HEK293 (cell line): ENCODE data around the gene ARHGAP5.
A peak's percentile ranks its signal among the peaks of the same experiment; 100 is the strongest.

ENCODE experiments used
- CTCF ChIA-PET: fragments of 350-600 bp; formaldehyde crosslinking; extraction: SDS; loops from one replicate; lab custom pipeline; 2021; ENCODE audit warnings: antibody characterized with exemption; lab: Yijun Ruan, JAX
- POLR2A ChIA-PET: fragments of 300-600 bp; formaldehyde crosslinking; extraction: SDS; loops from one replicate; lab custom pipeline; 2020; ENCODE audit warnings: antibody characterized with exemption, inconsistent platforms; lab: Yijun Ruan, JAX
- H3K27ac ChIP-seq: fragments of 200-500 bp; sonication (Bioruptor generic); 2 replicates; pipeline ENCODE4 v1.5.1; 2014; ENCODE audit warnings: low read depth, low read length, control low read depth, inconsistent platforms; ENCODE audit errors: extremely low read depth
- H3K36me3 ChIP-seq, 2 experiments: fragments of 200-500 bp in 1 of 2; sonication (Bioruptor generic) in 1 of 2; 1 replicate in 1 of 2; 2 replicates in 1 of 2; pipeline ENCODE4 v1.5.1; 2014 to 2017; ENCODE audit warnings: inconsistent platforms in 2 of 2, low read length in 2 of 2; ENCODE audit not compliant: control insufficient read depth in 2 of 2, insufficient read depth in 1 of 2
- H3K4me1 ChIP-seq: fragments of 200-500 bp; sonication (Bioruptor generic); 2 replicates; pipeline ENCODE4 v1.5.1; 2014; ENCODE audit warnings: mild to moderate bottlenecking, low read length, inconsistent platforms; ENCODE audit not compliant: control insufficient read depth, insufficient read depth
- H3K4me3 ChIP-seq: 2 replicates; pipeline ENCODE4 v1.5.1; 2011; ENCODE audit warnings: low read depth, mild to moderate bottlenecking, control low read depth, low read length, moderate library complexity
- H3K9me3 ChIP-seq: fragments of 200-500 bp; sonication (Bioruptor generic); 2 replicates; pipeline ENCODE4 v1.5.1; 2014; ENCODE audit warnings: low read depth, low read length, inconsistent platforms; ENCODE audit not compliant: control insufficient read depth, insufficient read depth
- MZF1 ChIP-seq: fragments of 450-650 bp; formaldehyde crosslinking; IDR thresholded peaks from 2 replicates; pipeline ENCODE4 v1.5.1; 2017; ENCODE audit warnings: missing biosample characterization, missing genetic modification characterization, borderline replicate concordance
- SETDB1 ChIP-seq: IDR thresholded peaks from one replicate; pipeline ENCODE4 v1.6.1; 2017; ENCODE audit warnings: mild to moderate bottlenecking, low read length, moderate library complexity, mixed read lengths; ENCODE audit not compliant: insufficient read length
- SP3 ChIP-seq: fragments of 450-650 bp; formaldehyde crosslinking; IDR thresholded peaks from 2 replicates; pipeline ENCODE4 v1.5.1; 2016; ENCODE audit warnings: missing biosample characterization, missing genetic modification characterization
- ZBTB21 ChIP-seq: fragments of 450-650 bp; formaldehyde crosslinking; IDR thresholded peaks from 2 replicates; pipeline ENCODE4 v1.5.1; 2017; ENCODE audit warnings: missing biosample characterization, missing genetic modification characterization
- ZFP37 ChIP-seq: fragments of 450-650 bp; formaldehyde crosslinking; IDR thresholded peaks from 2 replicates; pipeline ENCODE4 v1.5.1; 2016; ENCODE audit warnings: missing biosample characterization, missing genetic modification characterization
- ZNF133 ChIP-seq: fragments of 450-650 bp; formaldehyde crosslinking; IDR thresholded peaks from 2 replicates; pipeline ENCODE4 v1.5.1; 2016; ENCODE audit warnings: missing biosample characterization, missing genetic modification characterization
- ZNF140 ChIP-seq: fragments of 450-650 bp; formaldehyde crosslinking; IDR thresholded peaks from 2 replicates; pipeline ENCODE4 v1.5.1; 2016; ENCODE audit warnings: missing biosample characterization, missing genetic modification characterization
- ZNF155 ChIP-seq: fragments of 450-650 bp; formaldehyde crosslinking; IDR thresholded peaks from 2 replicates; pipeline ENCODE4 v1.5.1; 2016; ENCODE audit warnings: missing biosample characterization, missing genetic modification characterization
- ZNF2 ChIP-seq: fragments of 450-650 bp; formaldehyde crosslinking; IDR thresholded peaks from 2 replicates; pipeline ENCODE4 v1.5.1; 2016; ENCODE audit warnings: missing biosample characterization, missing genetic modification characterization
- ZNF202 ChIP-seq: fragments of 450-650 bp; formaldehyde crosslinking; IDR thresholded peaks from 2 replicates; pipeline ENCODE4 v1.5.1; 2016; ENCODE audit warnings: missing biosample characterization, missing genetic modification characterization, borderline replicate concordance
- ZNF221 ChIP-seq: fragments of 450-650 bp; formaldehyde crosslinking; IDR thresholded peaks from 2 replicates; pipeline ENCODE4 v1.5.1; 2017; ENCODE audit warnings: missing biosample characterization, missing genetic modification characterization, borderline replicate concordance
- ZNF23 ChIP-seq: fragments of 450-650 bp; formaldehyde crosslinking; IDR thresholded peaks from 2 replicates; pipeline ENCODE4 v1.5.1; 2016; ENCODE audit warnings: missing biosample characterization, missing genetic modification characterization, borderline replicate concordance
- ZNF530 ChIP-seq: fragments of 450-650 bp; formaldehyde crosslinking; IDR thresholded peaks from 2 replicates; pipeline ENCODE4 v1.5.1; 2016; ENCODE audit warnings: low read depth, missing biosample characterization, missing genetic modification characterization
- ZNF600 ChIP-seq: fragments of 450-650 bp; formaldehyde crosslinking; IDR thresholded peaks from 2 replicates; pipeline ENCODE4 v1.5.1; 2016; ENCODE audit warnings: missing biosample characterization, missing genetic modification characterization
- ZNF623 ChIP-seq: fragments of 450-650 bp; formaldehyde crosslinking; IDR thresholded peaks from 2 replicates; pipeline ENCODE4 v1.5.1; 2016; ENCODE audit warnings: missing biosample characterization, missing genetic modification characterization
- ZNF677 ChIP-seq: fragments of 450-650 bp; IDR thresholded peaks from 2 replicates; pipeline ENCODE4 v1.5.0; 2018; ENCODE audit warnings: missing biosample characterization, mild to moderate bottlenecking, missing genetic modification characterization, moderate library complexity
- ZNF777 ChIP-seq: fragments of 450-650 bp; formaldehyde crosslinking; IDR thresholded peaks from 2 replicates; pipeline ENCODE4 v1.5.1; 2017; ENCODE audit warnings: missing biosample characterization, missing genetic modification characterization, borderline replicate concordance
- TF ChIP-seq, protein P1 (sequence below): fragments of 450-650 bp; formaldehyde crosslinking; IDR thresholded peaks from 2 replicates; pipeline ENCODE4 v1.5.1; 2016; ENCODE audit warnings: missing biosample characterization, missing genetic modification characterization
- TF ChIP-seq, protein P2 (sequence below): fragments of 450-650 bp; formaldehyde crosslinking; IDR thresholded peaks from 2 replicates; pipeline ENCODE4 v1.5.1; 2017; ENCODE audit warnings: missing biosample characterization, missing genetic modification characterization
- TF ChIP-seq, protein P3 (sequence below): fragments of 450-650 bp; formaldehyde crosslinking; IDR thresholded peaks from 2 replicates; pipeline ENCODE4 v1.5.1; 2016; ENCODE audit warnings: missing biosample characterization, missing genetic modification characterization, low read depth

Gene ARHGAP5

DNA sequence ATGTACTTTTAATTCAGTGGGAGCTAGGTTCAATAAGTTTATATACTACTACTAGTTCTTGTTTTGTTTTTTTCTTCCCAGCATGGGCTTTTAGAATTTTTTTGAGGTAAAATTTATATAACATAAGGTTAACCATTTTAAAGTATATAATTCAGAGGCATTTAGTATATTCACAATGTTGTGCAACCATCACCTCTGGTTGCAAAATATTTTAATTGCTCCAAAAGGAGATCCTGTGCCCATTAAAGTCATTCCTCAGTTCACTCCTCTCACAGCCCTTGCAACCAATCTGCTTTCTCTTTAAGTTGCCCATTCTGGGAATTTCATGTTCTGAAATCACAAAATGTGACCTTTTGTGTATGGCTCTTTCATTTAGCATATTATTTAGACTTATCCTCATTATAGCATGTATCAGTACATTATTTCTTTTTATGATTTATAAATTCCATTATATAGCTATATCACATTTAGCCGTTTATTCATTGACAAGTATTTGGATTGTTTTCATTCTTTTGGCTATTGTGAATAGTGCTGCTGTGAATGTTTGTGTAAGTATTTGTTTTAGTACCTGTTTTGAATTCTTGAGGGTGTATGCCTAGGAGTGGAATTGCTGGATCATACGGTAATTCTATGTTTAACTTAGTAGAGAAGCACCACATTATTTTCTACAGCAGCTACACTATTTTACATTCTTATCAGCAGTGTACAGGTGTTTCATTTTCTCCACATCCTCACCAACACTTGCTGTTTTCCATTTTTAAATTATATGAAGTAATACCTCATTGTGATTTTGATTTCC lies 59.1 kb downstream of the ARHGAP5 start:
- no peak overlapping the region for H3K27ac ChIP-seq
- H3K9me3 ChIP-seq = no peaks in the 10 kb centered on the region; the same call in 1 of the 2 replicates
- POLR2A ChIA-PET = interaction anchor here (0.8 kb wide), 1 partner anchor 60 kb away, joined by 3 read pairs; the partner anchor contains the start of gene ARHGAP5
- TF ChIP-seq ZNF2 (tag by site-specific recombination) = no peak
- peak; percentile 92 for TF ChIP-seq ZNF140 (tag by site-specific recombination)
- H3K4me3 ChIP-seq = no peak overlapping the region
- H3K4me1 ChIP-seq = peaks cover 12% of the 10 kb centered on the region
- peaks cover 4 to 5% of the 10 kb centered on the region in 2 experiments; a peak in 2 of 3 replicates for H3K36me3 ChIP-seq
- CTCF ChIA-PET = no interaction called here

DNA sequence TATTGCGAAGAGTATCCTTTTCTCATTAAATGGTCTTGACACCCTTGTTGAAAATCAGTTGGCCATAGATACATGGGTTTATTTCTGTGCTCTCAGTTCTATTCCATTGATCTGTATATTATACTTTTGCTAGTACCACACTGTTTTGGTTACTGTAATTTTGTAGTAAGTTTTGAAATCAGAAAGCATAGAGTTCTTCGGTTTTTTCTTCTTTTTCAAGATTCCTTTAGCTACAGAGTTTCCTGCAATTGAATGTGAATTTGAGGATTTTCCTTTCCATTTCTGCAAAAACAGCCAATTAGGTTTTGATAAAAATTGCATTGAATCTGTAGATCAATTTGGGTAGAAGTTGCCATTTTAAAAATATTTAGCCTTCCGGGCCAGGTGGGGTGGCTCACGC lies 60.2 kb downstream of the ARHGAP5 start:
- CTCF ChIA-PET = interaction anchor here (0.6 kb wide), 1 partner anchor 79 kb away, joined by 4 read pairs; no protein-coding TSS in a partner anchor
- Histone ChIP-seq H3K9me3 (no peaks in the 10 kb centered on the region; the same call in 1 of the 2 replicates), H3K4me3 (no peak overlapping the region), H3K36me3 (peaks cover 4 to 5% of the 10 kb centered on the region in 2 experiments; a peak in 2 of 3 replicates), H3K4me1 (peaks cover 12% of the 10 kb centered on the region), H3K27ac (no peak overlapping the region)
- POLR2A ChIA-PET = no interaction called here
- TF ChIP-seq SP3 (tag by site-specific recombination) = no peak
- TF ChIP-seq MZF1 (tag by site-specific recombination) = no peak

DNA sequence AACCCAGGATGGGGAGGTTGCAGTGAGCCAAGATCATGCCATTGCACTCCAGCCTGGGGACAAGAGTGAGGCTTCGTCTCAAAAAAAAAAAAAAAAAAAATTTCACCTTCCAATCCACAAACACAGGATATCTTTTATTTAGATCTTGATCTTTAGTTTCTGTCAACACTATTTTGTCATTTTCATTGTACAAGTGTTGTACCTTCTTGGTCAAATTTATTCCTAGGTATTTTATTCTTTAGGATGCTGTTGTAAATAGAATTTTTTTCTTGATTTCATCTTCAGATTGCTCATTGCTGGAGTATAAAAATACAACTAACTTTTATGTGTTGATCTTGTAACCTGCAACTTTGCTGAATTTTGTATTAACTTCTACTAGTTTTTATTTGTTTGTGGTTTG lies 60.8 kb downstream of the ARHGAP5 start:
- Histone ChIP-seq H3K27ac (no peak overlapping the region), H3K36me3 (peaks cover 4 to 5% of the 10 kb centered on the region in 2 experiments; a peak in 2 of 3 replicates), H3K4me1 (peaks cover 14% of the 10 kb centered on the region), H3K9me3 (no peaks in the 10 kb centered on the region; the same call in 1 of the 2 replicates), H3K4me3 (no peak overlapping the region)
- CTCF ChIA-PET = interaction anchor here (0.6 kb wide), 1 partner anchor 78 kb away, joined by 4 read pairs; no protein-coding TSS in a partner anchor
- POLR2A ChIA-PET = no interaction called here
- no peak for TF ChIP-seq ZNF155
- TF ChIP-seq SETDB1 = peak; percentile 20
- TF ChIP-seq ZNF133 (tag by site-specific recombination) = peak; percentile 99
- TF ChIP-seq, protein P1, sequence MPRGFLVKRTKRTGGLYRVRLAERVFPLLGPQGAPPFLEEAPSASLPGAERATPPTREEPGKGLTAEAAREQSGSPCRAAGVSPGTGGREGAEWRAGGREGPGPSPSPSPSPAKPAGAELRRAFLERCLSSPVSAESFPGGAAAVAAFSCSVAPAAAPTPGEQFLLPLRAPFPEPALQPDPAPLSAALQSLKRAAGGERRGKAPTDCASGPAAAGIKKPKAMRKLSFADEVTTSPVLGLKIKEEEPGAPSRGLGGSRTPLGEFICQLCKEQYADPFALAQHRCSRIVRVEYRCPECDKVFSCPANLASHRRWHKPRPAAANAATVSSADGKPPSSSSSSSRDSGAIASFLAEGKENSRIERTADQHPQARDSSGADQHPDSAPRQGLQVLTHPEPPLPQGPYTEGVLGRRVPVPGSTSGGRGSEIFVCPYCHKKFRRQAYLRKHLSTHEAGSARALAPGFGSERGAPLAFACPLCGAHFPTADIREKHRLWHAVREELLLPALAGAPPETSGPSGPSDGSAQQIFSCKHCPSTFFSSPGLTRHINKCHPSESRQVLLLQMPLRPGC (tag by site-specific recombination) = no peak

DNA sequence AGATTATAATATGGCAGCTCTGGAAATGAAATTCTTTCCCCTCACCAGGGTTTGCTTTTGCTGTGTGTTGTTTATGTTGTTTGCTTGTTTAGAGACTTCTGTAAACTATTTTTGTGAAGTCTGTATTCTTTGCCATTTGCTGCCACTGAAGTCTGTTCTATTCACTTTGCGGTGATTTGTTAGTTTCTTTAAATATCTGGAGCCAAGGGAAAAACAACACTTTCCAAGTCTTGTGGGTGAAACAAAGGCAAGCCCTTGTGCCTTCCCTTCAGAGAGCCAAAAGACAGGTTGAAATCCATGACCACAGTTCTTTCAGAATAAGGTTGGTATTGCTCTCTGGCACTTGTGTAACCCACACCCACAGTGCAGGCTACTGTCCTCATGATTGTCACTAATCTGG lies 65.2 kb downstream of the ARHGAP5 start:
- CTCF ChIA-PET = interaction anchor here (0.7 kb wide), 1 partner anchor 29 kb away, joined by 3 read pairs; no protein-coding TSS in a partner anchor
- H3K4me1 ChIP-seq = 0 out of 2 replicates have a peak, but pooled peaks cover 2% of the 10 kb centered on the region
- H3K9me3 ChIP-seq = no peaks in the 10 kb centered on the region; the same call in 1 of the 2 replicates
- H3K4me3 ChIP-seq = no peak overlapping the region
- POLR2A ChIA-PET = no interaction called here
- TF ChIP-seq ZNF600 (tag by site-specific recombination) = no peak
- no peak for TF ChIP-seq ZNF23 (tag by site-specific recombination)
- no peak for TF ChIP-seq ZNF202 (tag by site-specific recombination)
- no peak for TF ChIP-seq ZFP37 (tag by site-specific recombination)
- TF ChIP-seq ZNF777 (tag by site-specific recombination) = no peak
- no peak for TF ChIP-seq ZNF677 (tag by site-specific recombination)
- TF ChIP-seq MZF1 (tag by site-specific recombination) = no peak
- TF ChIP-seq ZNF623 (tag by site-specific recombination) = no peak
- TF ChIP-seq, protein P2, sequence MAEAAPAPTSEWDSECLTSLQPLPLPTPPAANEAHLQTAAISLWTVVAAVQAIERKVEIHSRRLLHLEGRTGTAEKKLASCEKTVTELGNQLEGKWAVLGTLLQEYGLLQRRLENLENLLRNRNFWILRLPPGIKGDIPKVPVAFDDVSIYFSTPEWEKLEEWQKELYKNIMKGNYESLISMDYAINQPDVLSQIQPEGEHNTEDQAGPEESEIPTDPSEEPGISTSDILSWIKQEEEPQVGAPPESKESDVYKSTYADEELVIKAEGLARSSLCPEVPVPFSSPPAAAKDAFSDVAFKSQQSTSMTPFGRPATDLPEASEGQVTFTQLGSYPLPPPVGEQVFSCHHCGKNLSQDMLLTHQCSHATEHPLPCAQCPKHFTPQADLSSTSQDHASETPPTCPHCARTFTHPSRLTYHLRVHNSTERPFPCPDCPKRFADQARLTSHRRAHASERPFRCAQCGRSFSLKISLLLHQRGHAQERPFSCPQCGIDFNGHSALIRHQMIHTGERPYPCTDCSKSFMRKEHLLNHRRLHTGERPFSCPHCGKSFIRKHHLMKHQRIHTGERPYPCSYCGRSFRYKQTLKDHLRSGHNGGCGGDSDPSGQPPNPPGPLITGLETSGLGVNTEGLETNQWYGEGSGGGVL (tag by site-specific recombination) = no peak
- no peak for TF ChIP-seq ZNF530 (tag by site-specific recombination)
- TF ChIP-seq ZNF221 (tag by site-specific recombination) = no peak
- TF ChIP-seq ZBTB21 = no peak
- TF ChIP-seq, protein P3, sequence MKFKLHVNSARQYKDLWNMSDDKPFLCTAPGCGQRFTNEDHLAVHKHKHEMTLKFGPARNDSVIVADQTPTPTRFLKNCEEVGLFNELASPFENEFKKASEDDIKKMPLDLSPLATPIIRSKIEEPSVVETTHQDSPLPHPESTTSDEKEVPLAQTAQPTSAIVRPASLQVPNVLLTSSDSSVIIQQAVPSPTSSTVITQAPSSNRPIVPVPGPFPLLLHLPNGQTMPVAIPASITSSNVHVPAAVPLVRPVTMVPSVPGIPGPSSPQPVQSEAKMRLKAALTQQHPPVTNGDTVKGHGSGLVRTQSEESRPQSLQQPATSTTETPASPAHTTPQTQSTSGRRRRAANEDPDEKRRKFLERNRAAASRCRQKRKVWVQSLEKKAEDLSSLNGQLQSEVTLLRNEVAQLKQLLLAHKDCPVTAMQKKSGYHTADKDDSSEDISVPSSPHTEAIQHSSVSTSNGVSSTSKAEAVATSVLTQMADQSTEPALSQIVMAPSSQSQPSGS = no peak
- TF ChIP-seq, all 188 proteins: peak for 0
- Histone ChIP-seq H3K27ac (no peak overlapping the region), H3K36me3 (peaks cover 11% of the 10 kb centered on the region in 2 experiments)
